Neural progenitor cell (in vitro differentiated cells): ENCODE measurements around the gene FBXO33. TPM values are rescaled to one million over a fixed set of nuclear protein-coding genes. Genes with fewer than 3 reads are reported as not detected.

ENCODE experiments used
- DNase-seq: peaks from one replicate; pipeline ENCODE4 v3.0.0-alpha.2; 2016; ENCODE audit warnings: low spot score
- H2AFZ ChIP-seq: fragments of 200-600 bp; sonication (generic); replicated peaks from 2 replicates; pipeline ENCODE4 v1.6.1; 2016; ENCODE audit warnings: antibody characterized with exemption
- H3F3A ChIP-seq: fragments of 200-600 bp; sonication (generic); 2 replicates; pipeline ENCODE4 v1.6.1; 2016; ENCODE audit warnings: antibody characterized with exemption, low read depth
- H3K27ac ChIP-seq: fragments of 200-600 bp; sonication (generic); 2 replicates; pipeline ENCODE4 v1.5.1; 2016; ENCODE audit warnings: mild to moderate bottlenecking
- H3K27me3 ChIP-seq: fragments of 200-600 bp; sonication (generic); 2 replicates; pipeline ENCODE4 v1.6.1; 2016; ENCODE audit warnings: mild to moderate bottlenecking, moderate library complexity
- H3K36me3 ChIP-seq: fragments of 200-600 bp; sonication (generic); 2 replicates; pipeline ENCODE4 v1.5.1; 2016
- H3K4me1 ChIP-seq: fragments of 200-600 bp; sonication (generic); 2 replicates; pipeline ENCODE4 v1.6.1; 2016; ENCODE audit warnings: mixed run types
- H3K4me2 ChIP-seq: fragments of 200-600 bp; sonication (generic); 2 replicates; pipeline ENCODE4 v1.6.1; 2016
- H3K4me3 ChIP-seq: fragments of 200-600 bp; sonication (generic); 2 replicates; pipeline ENCODE4 v1.5.1; 2016
- H3K79me2 ChIP-seq: fragments of 200-600 bp; sonication (generic); 2 replicates; pipeline ENCODE4 v1.6.1; 2016; ENCODE audit warnings: low read depth
- H3K9ac ChIP-seq: fragments of 200-600 bp; sonication (generic); 2 replicates; pipeline ENCODE4 v1.6.1; 2016
- H3K9me3 ChIP-seq: fragments of 200-600 bp; sonication (generic); 2 replicates; pipeline ENCODE4 v1.5.1; 2016; ENCODE audit warnings: low read depth
- H4K20me1 ChIP-seq: fragments of 200-600 bp; sonication (generic); 2 replicates; pipeline ENCODE4 v1.6.1; 2016; ENCODE audit warnings: low read depth
- H3K27ac Mint-ChIP-seq: 3 replicates; pipeline ENCODE4 v1.8.0; 2021; ENCODE audit warnings: mixed read lengths
- H3K27me3 Mint-ChIP-seq: 2 replicates; pipeline ENCODE4 v1.8.0; 2022; ENCODE audit warnings: low read depth, mild to moderate bottlenecking, inconsistent platforms, moderate library complexity, mixed read lengths; ENCODE audit not compliant: insufficient read depth
- H3K36me3 Mint-ChIP-seq: 3 replicates; pipeline ENCODE4 v1.8.0; 2021; ENCODE audit warnings: mixed read lengths
- H3K4me1 Mint-ChIP-seq: 3 replicates; pipeline ENCODE4 v1.8.0; 2021; ENCODE audit warnings: mixed read lengths
- H3K4me3 Mint-ChIP-seq: 3 replicates; pipeline ENCODE4 v1.8.0; 2021; ENCODE audit warnings: mild to moderate bottlenecking, moderate library complexity, mixed read lengths
- H3K9me3 Mint-ChIP-seq: 3 replicates; pipeline ENCODE4 v1.8.0; 2020; ENCODE audit warnings: mixed read lengths
- EZH2 ChIP-seq: fragments of 200-600 bp; sonication (generic); IDR thresholded peaks from 2 replicates; pipeline ENCODE4 v1.6.1; 2017; ENCODE audit warnings: antibody characterized with exemption, mild to moderate bottlenecking, moderate library complexity
- EZH2phosphoT487 ChIP-seq: fragments of 200-600 bp; sonication (generic); IDR thresholded peaks from 2 replicates; pipeline ENCODE4 v1.6.1; 2017; ENCODE audit warnings: antibody characterized with exemption
- total RNA-seq: library from RNA; depleted of rRNA; stranded (reverse); fragments of >200 nt; gene quantifications from 2 replicates; pipeline ENCODE4 v1.2.3, GENCODE V29; 2015; ENCODE audit warnings: low replicate concordance
- TF ChIP-seq, protein P1 (sequence below): fragments of 200-600 bp; sonication (generic); IDR thresholded peaks from 2 replicates; pipeline ENCODE4 v1.5.1; 2017; ENCODE audit warnings: antibody characterized with exemption, mild to moderate bottlenecking

Gene FBXO33
- total RNA-seq, 1 donor from 2014 or later = 23.7 TPM

DNA sequence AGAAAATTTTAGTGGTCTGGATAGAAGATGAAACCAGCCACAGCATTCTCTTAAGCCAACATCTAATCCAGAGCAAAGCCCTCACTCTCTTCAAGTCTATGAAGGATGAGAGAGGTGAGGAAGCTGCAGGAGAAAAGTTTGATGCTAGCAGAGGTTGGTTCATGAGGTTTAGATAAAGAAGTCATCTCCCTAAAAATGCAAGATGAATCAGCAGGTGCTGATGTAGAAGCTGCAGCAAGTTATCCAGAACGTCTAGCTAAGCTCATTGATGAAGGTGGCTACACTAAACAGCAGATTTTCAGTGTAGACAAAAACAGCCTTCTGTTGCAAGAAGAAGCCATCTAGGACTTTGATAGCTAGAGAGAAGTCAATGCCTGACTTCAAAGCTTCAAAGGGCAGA is 48.5 kb downstream of the FBXO33 start:
- H3K9me3 ChIP-seq = no peaks in the 10 kb centered on the region
- no peaks in the 10 kb centered on the region for H3K4me1 ChIP-seq
- no peaks in the 10 kb centered on the region for H3F3A ChIP-seq
- peaks cover 2% of the 10 kb centered on the region for H3K9me3 Mint-ChIP-seq
- H3K4me3 Mint-ChIP-seq = no peak overlapping the region
- no peaks in the 10 kb centered on the region for H3K36me3 Mint-ChIP-seq
- no peaks in the 10 kb centered on the region for H3K36me3 ChIP-seq
- no peak overlapping the region for H3K27ac ChIP-seq
- no peak overlapping the region for H3K27ac Mint-ChIP-seq
- peaks cover 5% of the 10 kb centered on the region for H3K27me3 Mint-ChIP-seq
- no peak overlapping the region for H3K9ac ChIP-seq
- H3K4me2 ChIP-seq = no peak overlapping the region
- no peaks in the 10 kb centered on the region for H4K20me1 ChIP-seq
- TF ChIP-seq EZH2 = no peak
- TF ChIP-seq, protein P1, sequence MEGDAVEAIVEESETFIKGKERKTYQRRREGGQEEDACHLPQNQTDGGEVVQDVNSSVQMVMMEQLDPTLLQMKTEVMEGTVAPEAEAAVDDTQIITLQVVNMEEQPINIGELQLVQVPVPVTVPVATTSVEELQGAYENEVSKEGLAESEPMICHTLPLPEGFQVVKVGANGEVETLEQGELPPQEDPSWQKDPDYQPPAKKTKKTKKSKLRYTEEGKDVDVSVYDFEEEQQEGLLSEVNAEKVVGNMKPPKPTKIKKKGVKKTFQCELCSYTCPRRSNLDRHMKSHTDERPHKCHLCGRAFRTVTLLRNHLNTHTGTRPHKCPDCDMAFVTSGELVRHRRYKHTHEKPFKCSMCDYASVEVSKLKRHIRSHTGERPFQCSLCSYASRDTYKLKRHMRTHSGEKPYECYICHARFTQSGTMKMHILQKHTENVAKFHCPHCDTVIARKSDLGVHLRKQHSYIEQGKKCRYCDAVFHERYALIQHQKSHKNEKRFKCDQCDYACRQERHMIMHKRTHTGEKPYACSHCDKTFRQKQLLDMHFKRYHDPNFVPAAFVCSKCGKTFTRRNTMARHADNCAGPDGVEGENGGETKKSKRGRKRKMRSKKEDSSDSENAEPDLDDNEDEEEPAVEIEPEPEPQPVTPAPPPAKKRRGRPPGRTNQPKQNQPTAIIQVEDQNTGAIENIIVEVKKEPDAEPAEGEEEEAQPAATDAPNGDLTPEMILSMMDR = no peak
- TF ChIP-seq EZH2phosphoT487 = no peak
- H3K4me1 Mint-ChIP-seq = peaks cover 11% of the 10 kb centered on the region
- no peaks in the 10 kb centered on the region for H3K79me2 ChIP-seq
- no peak for DNase-seq
- H2AFZ ChIP-seq = no peak overlapping the region
- no peaks in the 10 kb centered on the region for H3K27me3 ChIP-seq
- H3K4me3 ChIP-seq = no peak overlapping the region

DNA sequence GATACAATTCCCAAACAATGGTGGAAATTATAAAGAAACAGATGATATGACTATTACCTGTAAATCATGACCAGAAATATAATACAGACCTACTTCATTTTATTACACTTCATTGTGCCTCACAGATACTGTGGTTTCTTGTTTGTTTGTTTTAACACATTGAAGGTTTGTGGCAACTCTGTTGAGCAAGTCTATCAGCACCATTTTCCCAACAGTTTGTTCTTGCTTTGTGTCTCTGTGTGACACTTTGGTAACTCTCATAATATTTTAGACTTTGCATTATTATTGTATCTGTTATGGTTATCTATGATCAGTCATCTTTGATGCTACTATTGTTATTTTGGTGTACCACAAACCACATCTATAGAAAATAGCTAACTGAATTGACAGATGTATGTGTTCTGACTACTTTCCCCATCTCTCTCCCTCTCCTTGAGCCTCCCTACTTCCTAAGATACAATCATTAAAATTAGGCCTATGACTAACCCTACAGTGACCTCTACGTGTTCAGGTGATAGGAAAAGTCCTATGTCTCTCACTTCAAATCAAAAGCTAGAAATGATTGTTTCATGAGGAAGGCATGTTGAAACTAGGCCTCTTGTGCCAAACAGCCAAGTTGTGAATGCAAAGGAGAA is 49.1 kb downstream of the FBXO33 start:
- Histone ChIP-seq H3K4me1 (peaks cover under 1% of the 10 kb centered on the region), H3K27ac (no peak overlapping the region), H3K4me2 (no peak overlapping the region), H3F3A (no peaks in the 10 kb centered on the region), H4K20me1 (no peaks in the 10 kb centered on the region), H2AFZ (no peak overlapping the region), H3K9ac (no peak overlapping the region), H3K9me3 (no peaks in the 10 kb centered on the region), H3K27me3 (no peaks in the 10 kb centered on the region), H3K36me3 (no peaks in the 10 kb centered on the region), H3K79me2 (no peaks in the 10 kb centered on the region), H3K4me3 (no peak overlapping the region)
- Mint-ChIP-seq H3K27me3 (peaks cover 5% of the 10 kb centered on the region), H3K9me3 (peaks cover 2% of the 10 kb centered on the region), H3K4me3 (no peak overlapping the region), H3K36me3 (no peaks in the 10 kb centered on the region), H3K27ac (no peak overlapping the region), H3K4me1 (peaks cover 14% of the 10 kb centered on the region)
- TF ChIP-seq EZH2 = no peak
- no peak for TF ChIP-seq EZH2phosphoT487
- TF ChIP-seq, protein P1 = no peak
- no peak for DNase-seq

DNA sequence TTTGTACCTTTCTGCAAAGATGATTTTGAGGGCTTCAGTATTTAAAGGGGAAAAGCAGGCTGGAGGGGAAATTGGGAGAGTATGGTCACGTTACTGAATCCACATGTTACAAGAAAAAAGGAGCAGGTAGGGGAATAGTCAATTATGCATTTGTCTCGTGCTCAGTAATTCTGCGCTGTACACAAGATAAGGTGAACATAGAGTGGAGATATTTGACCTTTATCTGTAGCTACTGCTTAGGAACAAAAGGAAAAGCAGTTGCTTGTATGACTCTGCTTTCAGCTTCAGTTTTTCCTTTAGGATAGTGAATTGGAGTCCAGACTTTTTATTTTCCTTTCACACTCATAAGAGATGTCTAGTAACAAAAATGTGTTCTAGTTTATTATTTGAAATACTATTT is 49.8 kb downstream of the FBXO33 start:
- no peaks in the 10 kb centered on the region for H4K20me1 ChIP-seq
- H3K27ac Mint-ChIP-seq = no peak overlapping the region
- H3K4me1 Mint-ChIP-seq = peaks cover 21% of the 10 kb centered on the region
- peaks cover 6% of the 10 kb centered on the region for H3K4me1 ChIP-seq
- H3K79me2 ChIP-seq = no peaks in the 10 kb centered on the region
- TF ChIP-seq EZH2phosphoT487 = no peak
- TF ChIP-seq, protein P1 = no peak
- no peak for TF ChIP-seq EZH2
- no peak for DNase-seq
- no peaks in the 10 kb centered on the region for H3F3A ChIP-seq
- H3K36me3 ChIP-seq = no peaks in the 10 kb centered on the region
- no peak overlapping the region for H3K4me3 Mint-ChIP-seq
- H3K9me3 ChIP-seq = no peaks in the 10 kb centered on the region
- no peaks in the 10 kb centered on the region for H3K27me3 ChIP-seq
- H3K4me3 ChIP-seq = no peak overlapping the region
- no peak overlapping the region for H3K27ac ChIP-seq
- no peak overlapping the region for H3K4me2 ChIP-seq
- peaks cover 2% of the 10 kb centered on the region for H3K9me3 Mint-ChIP-seq
- no peak overlapping the region for H2AFZ ChIP-seq
- no peaks in the 10 kb centered on the region for H3K36me3 Mint-ChIP-seq
- H3K27me3 Mint-ChIP-seq = peaks cover 5% of the 10 kb centered on the region
- no peak overlapping the region for H3K9ac ChIP-seq
